HepG2 (cell line): ENCODE results near the gene PSMC4. TPM values are rescaled to one million over a fixed set of nuclear protein-coding genes. Genes with fewer than 3 reads are reported as not detected.

Experiments used
- ARNT ChIP-seq: fragments of 450-650 bp; IDR thresholded peaks from 2 replicates; pipeline ENCODE4 v1.6.1; 2017
- ATF7 ChIP-seq, 2 experiments: fragments of 450-650 bp in 1 of 2; sonication (generic) in 1 of 2; formaldehyde crosslinking in 1 of 2; IDR thresholded peaks; 2 replicates each; pipeline versions ENCODE4 v1.4.0 to v1.6.1; 2016 to 2020; ENCODE audit warnings: antibody characterized with exemption in 1 of 2, mild to moderate bottlenecking in 1 of 2, missing genetic modification reagents in 1 of 2
- FOSL2 ChIP-seq: sonication (generic); formaldehyde crosslinking; IDR thresholded peaks from 2 replicates; pipeline ENCODE4 v1.4.0; 2020; ENCODE audit warnings: missing genetic modification reagents
- FOXA1 ChIP-seq, 2 experiments: fragments of 450-650 bp in 1 of 2; sonication (generic) in 1 of 2; formaldehyde crosslinking in 1 of 2; IDR thresholded peaks; 2 replicates each; pipeline versions ENCODE4 v1.4.0 to v1.6.1; 2016 to 2020; ENCODE audit warnings: missing genetic modification reagents in 1 of 2
- FOXM1 ChIP-seq: sonication (generic); formaldehyde crosslinking; IDR thresholded peaks from 2 replicates; pipeline ENCODE4 v1.5.0; 2020; ENCODE audit warnings: missing genetic modification reagents
- HDAC2 ChIP-seq: sonication (generic); formaldehyde crosslinking; IDR thresholded peaks from 2 replicates; pipeline ENCODE4 v1.4.0; 2020; ENCODE audit warnings: missing genetic modification reagents
- IKZF1 ChIP-seq: fragments of 450-650 bp; IDR thresholded peaks from 2 replicates; pipeline ENCODE4 v1.7.1; 2016
- MYNN ChIP-seq: sonication (generic); formaldehyde crosslinking; IDR thresholded peaks from 2 replicates; pipeline ENCODE4 v1.4.0; 2020; ENCODE audit warnings: mild to moderate bottlenecking, low read depth, missing genetic modification reagents
- NCOA1 ChIP-seq: sonication (generic); formaldehyde crosslinking; IDR thresholded peaks from 2 replicates; pipeline ENCODE4 v1.9.0; 2021; ENCODE audit warnings: missing genetic modification reagents
- PCBP1 ChIP-seq: fragments of 200-400 bp; formaldehyde crosslinking; IDR thresholded peaks from 2 replicates; pipeline ENCODE4 v1.6.1; 2017; ENCODE audit warnings: mild to moderate bottlenecking, low read depth, low read length, borderline replicate concordance
- RNF2 ChIP-seq: fragments of 450-650 bp; conservative IDR thresholded peaks from 2 replicates; pipeline ENCODE4 v1.6.1; 2016; ENCODE audit warnings: low read depth
- SIN3A ChIP-seq: IDR thresholded peaks from 2 replicates; pipeline ENCODE4 v1.6.1; 2011; ENCODE audit warnings: low read depth, mild to moderate bottlenecking, control low read depth, low read length, borderline replicate concordance
- SP140L ChIP-seq: sonication (generic); formaldehyde crosslinking; IDR thresholded peaks from 2 replicates; pipeline ENCODE4 v1.4.0; 2020; ENCODE audit warnings: missing genetic modification reagents, borderline replicate concordance
- TGIF2 ChIP-seq: IDR thresholded peaks from 2 replicates; pipeline ENCODE4 v1.6.1; 2016; ENCODE audit warnings: control low read depth, missing compliant biosample characterization
- ZNF460 ChIP-seq: sonication (generic); formaldehyde crosslinking; IDR thresholded peaks from 2 replicates; pipeline ENCODE4 v1.5.1; 2020; ENCODE audit warnings: missing genetic modification reagents, mild to moderate bottlenecking, borderline replicate concordance
- ZNF670 ChIP-seq: sonication (generic); formaldehyde crosslinking; IDR thresholded peaks from 2 replicates; pipeline ENCODE4 v1.8.0; 2022; ENCODE audit warnings: mild to moderate bottlenecking, missing genetic modification reagents, borderline replicate concordance
- ZNF781 ChIP-seq: sonication (generic); formaldehyde crosslinking; IDR thresholded peaks from 2 replicates; pipeline ENCODE4 v1.5.1; 2020; ENCODE audit warnings: borderline replicate concordance, mild to moderate bottlenecking, missing genetic modification reagents; ENCODE audit errors: not compliant biosample characterization
- ZSCAN9 ChIP-seq: IDR thresholded peaks from 2 replicates; pipeline ENCODE4 v1.6.1; 2016; ENCODE audit warnings: borderline replicate concordance
- polyA plus RNA-seq, 8 experiments: library from polyadenylated mRNA; depleted of rRNA in 3 of 8; stranded (reverse) in 7 of 8; unstranded in 1 of 8; fragments of >200 nt; fragmentation: Illumina TruSeq in 4 of 8; extraction: Trizol in 4 of 8; gene quantifications; 2 replicates each; pipeline versions ENCODE4 v1.2.1 to v1.2.3, GENCODE V29; 2011 to 2016; ENCODE audit warnings: low read depth in 4 of 8, missing spikeins in 1 of 8, mixed read lengths in 1 of 8; ENCODE audit not compliant: insufficient read depth in 1 of 8
- total RNA-seq, 5 experiments: library from RNA; depleted of rRNA; stranded (reverse); fragments of >200 nt; fragmentation: Illumina TruSeq; extraction: Trizol; gene quantifications; 2 replicates each; pipeline ENCODE4 v1.2.3, GENCODE V29; 2016; ENCODE audit warnings: low read depth in 1 of 5
- TF ChIP-seq, protein P1 (sequence below), 2 experiments: fragments of 450-650 bp in 1 of 2; sonication (generic) in 1 of 2; formaldehyde crosslinking in 1 of 2; IDR thresholded peaks; 2 replicates each; pipeline versions ENCODE4 v1.6.1 to v1.8.0; 2016 to 2022; ENCODE audit warnings: antibody characterized with exemption in 1 of 2, mild to moderate bottlenecking in 1 of 2, missing genetic modification reagents in 1 of 2

PSMC4 gene
- total and polyA plus RNA-seq, 2 of the 13 experiments (the other 11 are each of a cell fraction or from before 2014, with no cell fraction given), result 49.9 to 160 TPM

DNA sequence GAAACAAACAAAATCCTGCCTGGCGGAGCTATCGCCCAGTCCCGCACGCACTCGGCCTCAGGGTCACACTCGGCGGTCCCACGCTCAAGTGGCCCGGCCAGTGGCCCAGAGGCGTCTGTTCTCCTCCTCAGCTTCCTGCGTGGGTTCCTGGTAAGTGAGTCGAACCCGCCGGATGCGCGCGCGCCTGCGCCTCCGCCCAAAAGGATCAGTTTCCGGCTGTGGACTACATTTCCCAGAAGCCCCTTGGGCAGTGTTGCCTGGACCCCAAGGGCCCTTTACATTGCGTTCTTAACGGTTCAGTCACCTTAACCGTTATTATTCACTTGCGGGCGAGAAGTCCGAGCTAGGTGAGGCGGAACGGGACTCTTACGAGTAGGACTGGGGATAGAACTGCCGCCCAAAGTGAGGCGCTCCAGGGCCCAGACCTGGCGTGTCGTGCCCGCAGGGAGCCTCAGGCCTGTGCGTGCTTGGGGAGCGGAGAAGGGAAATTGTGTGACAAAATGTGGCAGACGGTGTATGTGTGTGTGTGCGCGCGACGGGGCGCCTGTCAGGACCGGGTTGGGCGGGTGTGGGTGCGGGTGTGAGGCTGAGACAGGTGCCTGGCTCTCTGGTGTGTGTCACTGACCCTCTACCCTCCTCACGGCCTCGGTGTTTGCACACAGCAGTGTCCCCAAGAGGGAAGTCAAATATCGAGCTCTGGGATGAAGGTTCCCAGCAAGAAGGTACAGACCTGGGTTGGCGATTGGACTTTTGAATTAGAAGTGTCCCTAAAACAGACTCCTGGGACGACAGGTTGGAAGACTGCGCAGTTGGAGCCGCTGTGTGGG, 26.1 kb downstream of the PSMC4 start, which contains the start of gene ZNF546 (continued):
- TF ChIP-seq PCBP1, result no peak
- TF ChIP-seq ARNT, result no peak
- TF ChIP-seq ZNF781 (CRISPR knock-in tag), result no peak
- peak; percentile 18; the same call in 1 of the 2 replicates for TF ChIP-seq SIN3A
- TF ChIP-seq FOXM1, result no peak
- TF ChIP-seq IKZF1, result no peak
- no peak for TF ChIP-seq ZNF460 (CRISPR knock-in tag)
- TF ChIP-seq RNF2, result no peak
- no peak for TF ChIP-seq SP140L (CRISPR knock-in tag)
- no peak for TF ChIP-seq ZSCAN9
- TF ChIP-seq HDAC2 (CRISPR knock-in tag), result peak; percentile 75
- TF ChIP-seq ZNF670 (CRISPR knock-in tag), result 0 out of 2 replicates have a peak, but pooled peaks have one; percentile 56
- no peak for TF ChIP-seq TGIF2 (CRISPR knock-in tag)
- peak; percentile 4; the same call in 1 of the 2 replicates for TF ChIP-seq FOSL2 (CRISPR knock-in tag)
- TF ChIP-seq MYNN, result no peak
- TF ChIP-seq ATF7 (IDR thresholded peaks at IDR 0.05), result no peak
- no peak for TF ChIP-seq ATF7 (CRISPR knock-in tag; IDR thresholded peaks at IDR 0.05)
- TF ChIP-seq NCOA1 (CRISPR knock-in tag), result no peak
- TF ChIP-seq, protein P1, sequence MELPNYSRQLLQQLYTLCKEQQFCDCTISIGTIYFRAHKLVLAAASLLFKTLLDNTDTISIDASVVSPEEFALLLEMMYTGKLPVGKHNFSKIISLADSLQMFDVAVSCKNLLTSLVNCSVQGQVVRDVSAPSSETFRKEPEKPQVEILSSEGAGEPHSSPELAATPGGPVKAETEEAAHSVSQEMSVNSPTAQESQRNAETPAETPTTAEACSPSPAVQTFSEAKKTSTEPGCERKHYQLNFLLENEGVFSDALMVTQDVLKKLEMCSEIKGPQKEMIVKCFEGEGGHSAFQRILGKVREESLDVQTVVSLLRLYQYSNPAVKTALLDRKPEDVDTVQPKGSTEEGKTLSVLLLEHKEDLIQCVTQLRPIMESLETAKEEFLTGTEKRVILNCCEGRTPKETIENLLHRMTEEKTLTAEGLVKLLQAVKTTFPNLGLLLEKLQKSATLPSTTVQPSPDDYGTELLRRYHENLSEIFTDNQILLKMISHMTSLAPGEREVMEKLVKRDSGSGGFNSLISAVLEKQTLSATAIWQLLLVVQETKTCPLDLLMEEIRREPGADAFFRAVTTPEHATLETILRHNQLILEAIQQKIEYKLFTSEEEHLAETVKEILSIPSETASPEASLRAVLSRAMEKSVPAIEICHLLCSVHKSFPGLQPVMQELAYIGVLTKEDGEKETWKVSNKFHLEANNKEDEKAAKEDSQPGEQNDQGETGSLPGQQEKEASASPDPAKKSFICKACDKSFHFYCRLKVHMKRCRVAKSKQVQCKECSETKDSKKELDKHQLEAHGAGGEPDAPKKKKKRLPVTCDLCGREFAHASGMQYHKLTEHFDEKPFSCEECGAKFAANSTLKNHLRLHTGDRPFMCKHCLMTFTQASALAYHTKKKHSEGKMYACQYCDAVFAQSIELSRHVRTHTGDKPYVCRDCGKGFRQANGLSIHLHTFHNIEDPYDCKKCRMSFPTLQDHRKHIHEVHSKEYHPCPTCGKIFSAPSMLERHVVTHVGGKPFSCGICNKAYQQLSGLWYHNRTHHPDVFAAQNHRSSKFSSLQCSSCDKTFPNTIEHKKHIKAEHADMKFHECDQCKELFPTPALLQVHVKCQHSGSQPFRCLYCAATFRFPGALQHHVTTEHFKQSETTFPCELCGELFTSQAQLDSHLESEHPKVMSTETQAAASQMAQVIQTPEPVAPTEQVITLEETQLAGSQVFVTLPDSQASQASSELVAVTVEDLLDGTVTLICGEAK (IDR thresholded peaks at IDR 0.05), result no peak
- TF ChIP-seq, protein P1 (CRISPR knock-in tag; IDR thresholded peaks at IDR 0.05), result peak; percentile 87
- TF ChIP-seq FOXA1 (IDR thresholded peaks at IDR 0.05), result no peak
- no peak; the same call in 1 of the 2 replicates for TF ChIP-seq FOXA1 (CRISPR knock-in tag; IDR thresholded peaks at IDR 0.05)
